HG03135 (cell line): ENCODE measurements around the gene FAM50A.
A peak's percentile ranks its signal among the peaks of the same experiment; 100 is the strongest.

Experiments used
- ATAC-seq: cut with Tn5 transposase; IDR thresholded peaks from one replicate; pipeline ENCODE4 v1.9.1; 2021; ENCODE audit warnings: mild to moderate bottlenecking, moderate library complexity; ENCODE audit not compliant: unreplicated experiment

FAM50A gene

DNA sequence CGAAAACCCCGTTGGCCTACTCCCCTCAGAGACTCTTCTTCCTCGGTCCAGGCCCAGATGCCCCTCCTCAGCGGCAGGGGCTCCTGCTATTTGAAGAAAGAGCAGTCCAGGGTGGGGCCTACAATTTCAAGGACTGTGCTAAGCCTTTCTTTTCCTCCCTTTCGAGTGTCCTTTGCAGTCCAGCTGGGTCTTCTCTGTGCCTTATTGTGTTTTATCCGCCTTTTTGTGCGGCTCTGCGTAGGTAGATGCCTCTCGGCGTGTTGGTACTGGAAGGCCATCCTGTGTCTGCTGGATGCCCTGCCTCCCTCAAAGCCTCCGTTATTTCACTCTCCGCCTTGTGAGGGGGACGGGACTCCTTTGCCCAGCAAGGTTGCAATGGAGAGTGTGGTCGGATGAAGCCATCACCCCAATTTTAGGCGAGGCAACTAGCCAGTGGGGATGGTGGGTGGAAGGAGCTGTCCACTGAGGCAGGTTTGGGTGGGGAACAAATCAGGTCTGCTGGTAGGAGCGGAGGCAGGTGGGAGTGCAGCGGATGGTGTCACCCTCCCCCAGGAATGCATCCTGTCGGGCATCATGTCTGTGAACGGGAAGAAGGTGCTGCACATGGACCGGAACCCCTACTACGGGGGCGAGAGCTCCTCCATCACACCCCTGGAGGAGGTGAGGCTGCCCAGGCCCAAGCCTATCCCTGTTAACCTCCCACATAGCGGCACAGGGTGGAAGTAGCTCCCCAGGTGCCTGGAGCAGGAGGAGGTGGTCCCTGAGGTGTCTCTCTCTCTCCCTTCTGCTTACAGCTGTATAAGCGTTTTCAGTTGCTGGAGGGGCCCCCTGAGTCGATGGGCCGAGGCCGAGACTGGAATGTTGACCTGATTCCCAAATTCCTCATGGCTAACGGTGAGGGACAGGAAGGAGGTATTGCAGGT, 5.7 kb upstream of the FAM50A start:
- no peak for ATAC-seq

DNA sequence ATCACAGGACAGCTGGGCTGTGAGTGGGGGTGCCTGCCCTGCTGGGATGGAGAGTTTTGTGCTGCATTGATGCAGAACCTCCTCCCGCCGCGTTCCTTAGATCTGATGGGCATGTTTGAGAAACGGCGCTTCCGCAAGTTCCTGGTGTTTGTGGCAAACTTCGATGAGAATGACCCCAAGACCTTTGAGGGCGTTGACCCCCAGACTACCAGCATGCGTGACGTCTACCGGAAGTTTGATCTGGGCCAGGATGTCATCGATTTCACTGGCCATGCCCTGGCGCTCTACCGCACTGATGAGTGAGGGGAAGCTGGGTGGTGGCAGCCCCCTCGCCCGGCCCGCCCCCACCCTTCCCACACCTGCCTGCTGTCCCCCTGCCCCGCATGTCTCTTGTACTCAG, 4.1 kb upstream of the FAM50A start:
- no peak for ATAC-seq

DNA sequence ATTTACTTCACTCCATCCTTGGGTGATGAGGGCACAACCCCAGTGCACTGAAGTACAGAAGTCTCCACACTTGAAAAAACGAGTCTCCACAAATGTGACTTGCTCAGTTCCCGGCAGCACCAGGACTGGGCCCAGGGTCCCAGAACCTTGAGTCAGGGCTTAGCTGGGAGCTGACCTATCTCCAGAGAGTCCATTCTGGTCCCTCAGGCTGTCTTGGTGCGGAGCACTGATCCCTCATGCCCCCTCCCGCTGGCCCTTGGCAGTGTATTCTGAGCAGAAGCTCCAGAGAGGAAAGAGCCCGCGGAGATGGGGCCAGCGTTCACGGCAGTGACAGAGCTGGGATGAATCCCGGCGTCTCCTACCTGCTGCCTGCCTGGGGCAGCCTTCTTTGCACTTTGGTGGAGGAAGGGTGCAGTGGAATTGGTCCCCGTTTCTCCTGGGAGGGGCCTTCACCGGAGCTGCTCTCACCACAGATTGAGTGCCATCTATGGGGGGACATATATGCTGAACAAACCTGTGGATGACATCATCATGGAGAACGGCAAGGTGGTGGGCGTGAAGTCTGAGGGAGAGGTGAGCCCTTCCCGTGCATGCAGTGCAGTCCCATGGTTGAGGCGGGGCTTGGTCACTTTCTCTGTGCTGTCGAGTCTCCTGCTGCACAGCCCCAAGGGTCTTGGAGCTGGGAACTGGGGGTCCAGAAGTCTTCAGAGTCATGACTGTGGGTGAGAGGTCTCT, 3.2 kb upstream of the FAM50A start:
- ATAC-seq, result no peak

DNA sequence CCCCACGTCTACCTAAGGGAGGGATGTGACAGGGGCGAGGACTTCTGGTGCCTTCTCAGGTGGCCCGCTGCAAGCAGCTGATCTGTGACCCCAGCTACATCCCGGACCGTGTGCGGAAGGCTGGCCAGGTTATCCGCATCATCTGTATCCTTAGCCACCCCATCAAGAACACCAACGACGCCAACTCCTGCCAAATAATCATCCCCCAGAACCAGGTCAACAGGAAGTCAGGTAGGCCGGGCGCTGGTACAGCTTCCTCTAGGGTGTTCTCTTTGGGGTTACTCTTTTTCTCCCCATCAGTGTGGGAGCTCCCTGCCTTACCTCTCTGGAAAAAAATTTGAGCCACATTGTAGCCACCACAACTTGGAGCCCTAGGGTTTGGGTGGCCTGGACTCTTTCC, 2.4 kb upstream of the FAM50A start:
- no peak for ATAC-seq

DNA sequence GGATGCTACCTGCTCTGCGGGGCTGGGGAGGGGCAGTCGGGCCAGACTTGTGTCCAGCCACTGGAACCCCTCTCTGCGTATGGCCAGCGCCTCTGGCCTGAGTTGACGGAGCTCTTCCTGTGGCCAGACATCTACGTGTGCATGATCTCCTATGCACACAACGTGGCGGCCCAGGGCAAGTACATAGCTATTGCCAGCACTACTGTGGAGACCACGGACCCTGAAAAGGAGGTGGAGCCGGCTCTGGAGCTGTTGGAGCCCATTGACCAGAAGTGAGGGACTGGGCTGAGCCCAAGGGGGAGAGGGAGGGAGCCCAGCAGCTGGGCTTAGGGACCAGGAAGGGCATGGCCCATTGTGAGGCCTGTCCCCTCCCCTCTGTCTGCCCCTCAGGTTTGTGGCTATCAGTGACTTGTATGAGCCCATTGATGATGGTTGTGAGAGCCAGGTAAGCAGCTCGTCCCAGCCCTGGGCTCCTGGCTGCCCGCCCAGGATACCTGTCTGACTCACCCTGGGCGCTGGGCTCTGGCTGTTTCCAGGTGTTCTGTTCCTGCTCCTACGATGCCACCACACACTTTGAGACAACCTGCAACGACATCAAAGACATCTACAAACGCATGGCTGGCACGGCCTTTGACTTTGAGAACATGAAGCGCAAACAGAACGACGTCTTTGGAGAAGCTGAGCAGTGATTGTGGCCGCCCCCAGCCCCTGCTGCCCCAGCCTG, 1.8 kb upstream of the FAM50A start:
- no peak for ATAC-seq

DNA sequence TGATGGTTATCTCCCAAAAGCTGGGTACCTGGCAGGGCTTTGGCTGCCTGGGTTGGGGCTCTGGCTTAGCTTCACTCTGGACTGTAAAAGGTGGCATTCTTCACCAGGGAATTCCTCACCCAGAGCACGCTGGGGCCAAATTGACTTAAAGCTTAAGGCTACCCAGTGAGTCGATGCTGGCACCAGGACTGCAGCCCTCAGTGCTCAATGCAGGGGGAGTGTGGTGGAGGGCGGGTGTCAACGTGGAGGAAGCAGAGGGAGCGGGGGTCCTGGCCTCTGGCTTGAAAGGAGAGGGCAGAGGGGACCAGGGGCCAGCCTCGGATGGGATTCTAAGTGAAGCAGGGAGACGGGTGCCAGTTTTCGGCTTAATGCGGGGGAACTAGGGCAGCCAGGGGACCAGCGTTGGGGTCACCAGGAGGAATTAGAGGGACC, 446 bp upstream of the FAM50A start:
- no peak for ATAC-seq

DNA sequence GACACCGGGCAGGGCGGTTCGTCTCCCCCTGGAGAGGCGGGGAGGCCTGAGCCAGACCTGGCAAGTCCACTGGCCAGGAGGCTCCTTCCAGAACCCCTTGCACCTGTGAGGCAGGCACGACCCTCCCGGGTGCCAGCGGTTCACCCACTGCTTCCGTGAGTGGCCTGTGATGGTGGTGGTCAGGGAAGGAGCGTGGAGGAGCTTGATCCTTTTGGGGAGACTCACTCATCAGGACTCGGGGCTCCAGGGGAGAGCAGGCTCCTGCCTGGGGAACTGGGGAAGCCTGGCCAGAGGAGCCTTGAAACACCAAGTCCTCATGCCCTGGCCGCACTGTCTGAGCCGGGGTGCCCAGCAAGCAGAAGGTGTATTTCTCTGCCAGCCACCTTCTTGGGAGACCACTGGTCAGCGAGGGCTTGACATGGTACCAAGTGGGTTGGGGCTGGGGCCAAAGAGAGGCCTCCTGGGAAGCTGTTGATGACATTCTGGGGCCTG, 860 bp downstream of the FAM50A start:
- ATAC-seq, result no peak

DNA sequence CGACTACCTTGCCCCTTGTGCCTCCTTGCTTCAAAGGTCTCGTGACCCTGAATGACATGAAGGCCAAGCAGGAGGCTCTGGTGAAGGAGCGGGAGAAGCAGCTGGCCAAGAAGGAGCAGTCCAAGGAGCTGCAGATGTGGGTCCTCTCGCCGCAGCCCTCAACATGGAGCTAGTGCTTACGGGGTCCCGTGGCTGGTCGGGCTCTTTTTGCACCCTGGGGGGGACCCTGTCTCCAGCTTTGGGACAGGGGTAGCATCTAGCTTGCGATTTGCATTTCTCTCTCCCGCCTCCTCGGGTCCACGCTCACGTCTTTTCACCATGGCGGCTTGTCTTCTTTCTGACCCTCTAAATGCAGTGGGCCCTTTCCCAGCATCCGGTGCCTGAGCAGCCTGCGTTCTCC, 1.8 kb downstream of the FAM50A start:
- no peak for ATAC-seq

DNA sequence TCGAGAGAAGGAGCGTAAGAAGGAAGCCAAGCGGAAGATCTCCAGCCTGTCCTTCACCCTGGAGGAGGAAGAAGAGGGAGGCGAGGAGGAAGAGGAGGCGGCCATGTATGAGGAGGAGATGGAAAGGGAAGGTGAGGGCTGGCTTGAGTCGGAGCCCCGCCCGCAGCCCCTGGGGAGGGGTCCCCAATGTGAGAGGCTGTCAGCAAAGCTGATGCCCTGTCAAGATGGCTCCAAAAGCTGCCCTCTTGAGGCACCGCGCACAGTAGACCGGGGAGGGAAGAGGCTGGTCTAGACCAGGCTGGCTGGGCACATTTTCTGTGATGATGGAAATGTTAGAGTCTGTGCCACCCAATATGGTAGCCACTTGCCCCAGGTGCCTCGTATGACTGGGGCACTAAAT, 2.5 kb downstream of the FAM50A start:
- no peak for ATAC-seq

DNA sequence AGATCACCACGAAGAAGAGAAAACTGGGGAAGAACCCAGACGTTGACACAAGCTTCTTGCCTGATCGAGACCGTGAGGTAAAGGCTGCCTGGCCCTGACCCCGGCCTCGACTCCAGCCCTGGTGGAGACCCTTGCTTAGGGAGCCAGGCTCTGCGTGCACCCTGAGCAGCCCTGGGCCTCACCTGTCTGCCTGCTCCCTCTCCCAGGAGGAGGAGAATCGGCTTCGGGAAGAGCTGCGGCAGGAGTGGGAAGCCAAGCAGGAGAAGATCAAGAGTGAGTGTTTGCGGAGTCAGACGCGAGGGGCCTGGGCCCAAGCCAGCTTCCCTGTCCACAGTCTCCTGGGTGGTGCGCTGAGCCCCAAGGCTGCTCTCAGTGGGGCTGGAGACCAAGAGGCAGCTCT, 4.5 kb downstream of the FAM50A start:
- ATAC-seq, result no peak

DNA sequence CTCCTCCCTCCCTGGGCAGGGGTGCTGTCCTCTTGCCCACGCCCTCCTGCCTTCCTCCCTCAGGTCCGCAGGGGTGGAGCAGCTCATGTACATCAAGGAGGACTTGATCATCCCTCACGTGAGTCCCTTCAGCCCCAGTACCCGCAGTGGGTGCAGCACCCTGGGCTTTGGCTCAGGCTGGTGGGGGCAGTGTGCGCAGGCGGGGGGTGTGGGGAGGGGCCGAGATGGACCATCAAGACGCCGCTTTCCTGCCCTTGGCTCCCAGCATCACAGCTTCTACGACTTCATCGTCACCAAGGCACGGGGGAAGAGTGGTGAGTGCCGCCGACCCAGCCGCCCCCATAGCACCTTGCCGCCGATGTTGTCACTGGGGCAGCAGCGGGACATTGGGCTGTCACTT, 5.7 kb downstream of the FAM50A start:
- ATAC-seq, result no peak

DNA sequence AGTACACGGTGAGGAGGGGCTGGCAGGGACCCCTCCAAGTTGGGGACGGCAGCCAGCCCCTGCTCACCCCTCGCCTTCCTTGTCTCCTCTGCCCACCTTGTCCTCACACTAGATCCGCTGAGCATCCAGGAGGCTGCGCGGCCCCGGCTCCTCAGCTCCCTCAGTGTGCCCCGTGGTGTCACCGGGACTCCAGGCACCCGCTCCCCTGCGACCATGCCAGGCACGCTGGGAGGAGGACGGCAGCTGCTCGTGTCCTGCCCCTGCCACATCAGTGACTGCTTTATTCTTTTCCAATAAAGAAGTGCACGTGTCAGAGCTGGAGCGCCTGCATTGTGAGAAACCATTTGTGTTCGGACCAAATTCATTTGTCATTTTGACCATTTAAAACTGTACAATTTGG, 6.4 kb downstream of the FAM50A start:
- no peak for ATAC-seq

DNA sequence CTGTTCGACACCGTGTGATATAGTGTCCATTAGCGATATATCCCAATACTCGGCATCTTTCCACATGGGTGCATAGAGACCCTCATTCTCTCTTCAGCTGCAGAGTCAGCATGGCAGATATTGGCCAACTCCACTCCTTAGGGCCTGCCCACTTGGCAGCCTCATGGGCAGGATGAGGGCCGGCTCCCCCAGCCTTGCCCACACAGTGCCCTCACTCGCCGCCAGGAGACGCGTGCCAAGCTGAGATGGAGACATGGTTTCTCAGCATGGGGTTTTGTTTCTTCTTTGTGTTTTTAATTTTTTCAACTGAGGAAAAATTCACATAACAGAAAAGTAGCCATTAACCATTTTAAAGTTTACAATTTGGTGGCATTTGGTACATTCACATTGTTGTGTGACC, 8.9 kb downstream of the FAM50A start:
- ATAC-seq, result no peak

DNA sequence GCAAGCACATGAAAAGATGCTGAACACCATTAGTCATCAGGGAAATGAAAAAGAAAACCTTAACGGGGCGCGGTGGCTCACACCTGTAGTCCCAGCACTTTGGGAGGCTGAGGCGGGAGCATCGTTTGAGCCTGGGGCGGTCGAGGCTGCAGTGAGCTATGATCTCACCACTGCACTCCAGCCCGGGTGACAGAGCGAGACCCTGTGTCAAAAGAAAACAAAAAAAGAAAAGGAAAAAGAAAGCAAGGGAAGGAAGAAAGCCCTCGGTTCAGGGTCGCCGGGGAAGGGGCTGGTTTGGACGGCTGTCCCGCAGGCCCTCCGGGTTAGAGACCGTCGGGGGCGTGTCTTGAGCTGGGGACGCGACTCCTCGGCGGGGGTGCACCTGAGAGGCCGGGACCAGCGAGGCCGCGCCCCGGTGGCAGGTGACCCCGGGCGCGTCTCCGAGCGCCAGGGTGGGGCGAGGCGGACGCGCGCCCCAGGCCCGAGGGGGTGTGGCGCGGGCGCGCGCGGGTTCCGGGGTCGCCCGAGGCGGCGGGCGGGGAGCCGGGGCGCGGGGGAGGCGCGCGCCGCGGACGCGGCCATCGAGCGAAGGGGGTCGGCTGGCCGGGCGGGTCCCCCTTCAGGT, 13.7 kb downstream of the FAM50A start:
- ATAC-seq, result peak; percentile 50

DNA sequence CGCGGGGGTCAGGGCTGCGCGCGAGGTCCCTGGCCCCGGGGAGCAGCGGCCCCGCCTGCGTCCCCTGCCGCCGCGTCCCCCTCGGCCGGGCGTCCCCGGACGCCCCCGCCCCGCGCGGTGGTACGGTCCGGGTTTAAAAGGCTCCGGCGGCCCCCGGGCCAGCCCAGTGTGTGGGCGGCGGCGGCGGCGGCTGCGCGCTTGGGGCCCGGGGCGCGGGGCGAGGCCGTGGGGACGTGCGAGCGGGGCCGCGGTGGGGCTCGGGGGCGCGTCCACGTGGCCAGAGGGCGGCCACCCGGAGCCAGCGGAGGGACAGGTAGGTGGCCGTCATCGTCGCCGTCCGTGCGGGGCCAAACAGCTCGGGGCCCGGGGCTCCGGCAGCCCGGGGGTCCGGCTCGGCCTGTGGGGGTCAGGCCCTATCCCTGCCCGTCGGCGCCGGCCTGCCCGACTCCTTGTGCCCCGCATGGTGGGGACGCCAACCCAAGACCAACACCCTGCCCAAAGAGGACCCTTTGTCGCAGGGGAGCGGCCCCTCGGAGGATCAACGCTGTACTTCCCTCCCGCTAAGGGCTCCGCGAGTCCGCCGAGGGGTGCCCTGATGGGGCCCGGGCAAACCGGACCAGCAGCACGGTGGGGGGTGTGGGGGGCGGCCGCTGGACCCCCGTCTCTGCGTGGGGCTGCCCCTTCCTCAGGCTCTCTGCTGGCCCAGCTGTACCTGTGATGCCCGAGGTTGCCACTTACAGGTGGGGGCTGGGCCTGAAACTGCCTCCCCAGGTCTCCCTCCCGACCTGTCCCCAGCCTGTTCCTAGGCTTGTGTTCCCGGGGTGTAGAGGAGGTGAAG, 14.4 kb downstream of the FAM50A start, which contains the start of gene PLXNA3:
PLXNA3 (plus strand) TSS at position 166 of the 838 bp plus-strand sequence. CDS start 1,903 bp downstream, outside the sequence.
- ATAC-seq, result peak; percentile 53

DNA sequence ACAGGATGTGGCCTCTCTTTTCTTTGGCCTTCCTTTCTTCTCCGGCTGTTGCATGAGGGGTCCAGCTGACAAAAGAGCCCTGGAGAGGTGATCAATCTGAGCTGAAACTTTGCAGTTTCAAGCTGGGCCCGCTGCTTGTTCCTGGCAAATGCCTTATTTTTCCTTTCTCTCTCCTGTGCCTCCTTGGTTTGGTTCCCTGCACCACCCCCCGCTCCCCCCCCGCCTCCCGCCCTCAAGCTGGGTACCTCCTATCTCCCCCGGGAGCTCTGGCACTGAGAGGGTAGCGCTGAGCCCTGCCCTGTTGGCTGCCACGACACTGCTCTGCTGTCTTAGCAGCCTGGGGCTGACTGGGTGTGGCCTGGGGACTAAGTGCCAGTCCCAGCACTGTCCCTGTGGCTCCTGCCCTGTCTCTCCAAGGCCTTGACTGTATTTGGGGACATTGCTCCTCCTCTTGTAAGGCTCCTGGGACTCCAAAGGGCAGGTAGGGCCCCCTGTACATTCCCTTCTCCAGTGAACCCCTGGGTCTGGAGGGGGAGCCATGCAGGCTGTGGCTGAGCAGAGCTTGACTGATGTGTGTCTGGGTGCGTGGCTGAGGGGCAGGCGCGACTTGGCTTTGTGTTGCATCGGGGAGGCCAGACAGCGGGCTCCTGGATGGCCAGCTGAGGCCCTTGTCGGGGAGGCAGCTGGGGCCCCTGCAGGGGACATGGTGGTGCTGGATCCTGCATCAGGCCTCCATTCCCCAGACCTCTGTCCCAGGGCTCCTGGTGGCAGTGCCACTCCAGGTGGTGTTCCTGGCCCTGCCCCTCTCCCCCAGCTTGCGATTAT, 15.2 kb downstream of the FAM50A start:
- ATAC-seq, result no peak

DNA sequence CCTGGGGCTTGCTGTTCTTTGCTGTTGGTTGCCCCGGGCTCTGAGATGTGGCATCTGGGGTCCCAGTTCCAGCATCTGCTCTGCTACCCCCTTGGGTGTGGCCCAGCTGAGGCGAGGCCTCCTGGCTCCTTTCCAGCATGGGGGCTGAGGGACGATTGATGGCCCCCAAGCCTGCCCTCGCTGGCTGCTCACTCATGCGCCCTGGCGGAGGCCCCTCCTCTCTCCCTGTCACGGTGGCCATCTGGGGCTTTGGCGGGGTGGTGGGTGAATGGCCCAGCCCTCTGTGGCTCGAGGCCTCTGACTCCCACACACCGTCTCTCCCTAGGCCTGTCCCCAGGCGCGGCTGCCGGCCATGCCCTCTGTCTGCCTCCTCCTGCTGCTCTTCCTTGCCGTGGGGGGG, 15.9 kb downstream of the FAM50A start:
- no peak for ATAC-seq

DNA sequence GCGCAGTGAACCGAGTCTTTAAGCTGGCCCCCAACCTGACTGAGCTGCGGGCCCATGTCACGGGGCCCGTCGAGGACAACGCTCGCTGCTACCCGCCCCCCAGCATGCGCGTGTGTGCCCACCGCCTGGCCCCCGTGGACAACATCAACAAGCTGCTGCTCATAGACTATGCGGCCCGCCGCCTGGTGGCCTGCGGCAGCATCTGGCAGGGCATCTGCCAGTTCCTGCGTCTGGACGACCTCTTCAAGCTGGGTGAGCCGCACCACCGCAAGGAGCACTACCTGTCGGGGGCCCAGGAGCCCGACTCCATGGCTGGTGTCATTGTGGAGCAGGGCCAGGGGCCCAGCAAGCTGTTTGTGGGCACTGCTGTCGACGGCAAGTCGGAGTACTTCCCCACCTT, 16.4 kb downstream of the FAM50A start:
- no peak for ATAC-seq

DNA sequence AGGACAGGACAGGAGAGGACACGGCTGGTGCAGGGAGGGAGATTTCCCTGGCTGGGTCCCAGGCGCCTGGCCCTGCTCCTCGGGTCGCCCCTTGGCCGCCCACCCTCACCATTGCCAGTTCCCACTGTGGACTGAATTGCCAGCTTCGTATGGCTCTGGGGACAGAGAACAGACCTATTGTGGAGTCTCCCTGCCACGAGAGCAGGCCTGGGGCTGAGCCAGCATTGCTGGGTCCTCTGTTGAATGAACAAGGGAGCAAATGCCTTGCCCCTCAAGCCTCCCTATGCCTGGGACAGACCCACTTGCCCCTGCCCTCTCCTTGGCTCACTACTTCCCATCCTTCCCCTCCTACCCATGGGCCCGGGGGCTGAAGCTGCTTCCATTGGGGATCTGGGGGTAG, 18.5 kb downstream of the FAM50A start:
- ATAC-seq, result no peak
